ENCODE measurements around the gene GLTP. TPM values are rescaled to one million over a fixed set of nuclear protein-coding genes. Genes with fewer than 3 reads are reported as not detected.

The GLTP gene
- total RNA-seq, 1 experiment from 2014 or later = 15.5 TPM

- peaks cover 15% of the 10 kb centered on the region in 2 experiments for H3K4me1 Mint-ChIP-seq
- no peak overlapping the region for H3K18ac ChIP-seq (ENCODE audit: insufficient read length, low read depth, low read length)
- no peak overlapping the region for H3K4me3 Mint-ChIP-seq
- H3K23me2 ChIP-seq (ENCODE audit: insufficient read length, low read depth, low read length, poor library complexity, severe bottlenecking) = no peaks in the 10 kb centered on the region
- no peaks in the 10 kb centered on the region for H4K20me1 ChIP-seq (ENCODE audit: control insufficient read depth, insufficient read depth, insufficient read length)
- H3K79me2 ChIP-seq (ENCODE audit: insufficient read depth, low read length) = no peaks in the 10 kb centered on the region
- H4K8ac ChIP-seq (replicated peaks; ENCODE audit: insufficient read length, low read depth, low read length) = no peak overlapping the region
- no peak overlapping the region for H2AK5ac ChIP-seq (ENCODE audit: insufficient read length, low read length)
- H3K36me3 Mint-ChIP-seq (ENCODE audit: insufficient read depth in 1 of 3, low read depth in 3 of 3) = no peaks in the 10 kb centered on the region; a peak in 1 of 7 replicates
- H3K9me3 Mint-ChIP-seq = no peaks in the 10 kb centered on the region; a peak in 1 of 5 replicates
- H3K79me1 ChIP-seq (ENCODE audit: insufficient read depth, low read depth, low read length, poor library complexity, severe bottlenecking) = no peaks in the 10 kb centered on the region
- no peak overlapping the region for H2BK5ac ChIP-seq (ENCODE audit: insufficient read length, low read length)
- H3K9me3 ChIP-seq (ENCODE audit: control insufficient read depth, low read depth, low read length) = no peaks in the 10 kb centered on the region
- H3K27ac ChIP-seq (ENCODE audit: insufficient read length, low read depth, low read length) = no peak overlapping the region
- no peak overlapping the region for H3T11ph ChIP-seq (ENCODE audit: low read length)
- peaks cover 3% of the 10 kb centered on the region for H3K27me3 Mint-ChIP-seq (ENCODE audit: low read depth)
- H3K4ac ChIP-seq (ENCODE audit: low read depth, low read length) = no peak overlapping the region
- H2BK12ac ChIP-seq (ENCODE audit: insufficient read length, low read depth, low read length) = no peak overlapping the region
- WGBS (ENCODE audit: extremely low coverage, insufficient read length, low lambda C conversion rate) = no CpG with 5 or more reads among the region's 7 CpGs
- no peaks in the 10 kb centered on the region for H3K27me3 ChIP-seq (ENCODE audit: insufficient read depth, low read length)
- peak; percentile 73 for DNase-seq
- no peaks in the 10 kb centered on the region for H3K4me1 ChIP-seq (ENCODE audit: insufficient read depth, low read length)
- no peak overlapping the region for H4K5ac ChIP-seq (ENCODE audit: insufficient read length, low read depth, low read length)
- no peak overlapping the region for H2AFZ ChIP-seq (ENCODE audit: low read length)
- no peak overlapping the region for H3K14ac ChIP-seq (ENCODE audit: insufficient read depth, low read length)
- H2BK15ac ChIP-seq (ENCODE audit: low read depth, low read length) = no peak overlapping the region
- no peak overlapping the region for H4K91ac ChIP-seq (ENCODE audit: insufficient read length, low read depth, low read length)
- H3K9ac ChIP-seq (ENCODE audit: extremely low read depth, insufficient read length, low read length) = no peak overlapping the region
- no peak overlapping the region for H2BK120ac ChIP-seq (ENCODE audit: low read depth, low read length, poor library complexity, severe bottlenecking)
- H3K56ac ChIP-seq (ENCODE audit: insufficient read length, low read depth, low read length) = no peak overlapping the region
- no peak for TF ChIP-seq CTCF (conservative IDR thresholded peaks at IDR 0.05)
- H3K27ac Mint-ChIP-seq = peak overlapping the region; percentile 29 to 81 (median 66); a peak in 5 of 7 replicates
- H3K4me2 ChIP-seq (ENCODE audit: insufficient read depth, insufficient read length, low read length) = no peak overlapping the region
- no peak overlapping the region for H3K23ac ChIP-seq (ENCODE audit: insufficient read length, low read depth, low read length)
- no peak overlapping the region for H2BK20ac ChIP-seq (ENCODE audit: low read depth, low read length, poor library complexity, severe bottlenecking)
Measured at GRCh38 chr12:109840305-109841074, 39.9 kb downstream of the GLTP start.

Data from H9 (cell line).